ENCODE results near the gene SPATA3. TPM values are rescaled to one million over a fixed set of nuclear protein-coding genes. Genes with fewer than 3 reads are reported as not detected.

SPATA3 gene
- total RNA-seq, 1 donor from 2014 or later, result not detected

- no peaks in the 10 kb centered on the region for H3K36me3 Mint-ChIP-seq (ENCODE audit: unreplicated experiment)
- H3K9me3 Mint-ChIP-seq (ENCODE audit: unreplicated experiment), result no peaks in the 10 kb centered on the region
- H3K27me3 Mint-ChIP-seq (ENCODE audit: unreplicated experiment), result peaks cover 10% of the 10 kb centered on the region
- peak; percentile 98 for TF ChIP-seq CTCF (IDR thresholded peaks at IDR 0.05)
- H3K4me3 Mint-ChIP-seq (ENCODE audit: unreplicated experiment), result peak overlapping the region; percentile 85
- peaks cover 19% of the 10 kb centered on the region for H3K4me1 Mint-ChIP-seq (ENCODE audit: unreplicated experiment)
- DNase-seq (ENCODE audit: extremely low spot score, unreplicated experiment), result peak; percentile 94
- H3K27ac Mint-ChIP-seq (ENCODE audit: unreplicated experiment), result peak overlapping the region; percentile 74
These were observed 56.9 kb downstream of the SPATA3 start for GRCh38 chr2:231052494-231053451.

- no peaks in the 10 kb centered on the region for H3K9me3 Mint-ChIP-seq (ENCODE audit: unreplicated experiment)
- no peak overlapping the region for H3K27ac Mint-ChIP-seq (ENCODE audit: unreplicated experiment)
- H3K4me1 Mint-ChIP-seq (ENCODE audit: unreplicated experiment), result peaks cover 29% of the 10 kb centered on the region
- DNase-seq (ENCODE audit: extremely low spot score, unreplicated experiment), result no peak
- TF ChIP-seq CTCF (IDR thresholded peaks at IDR 0.05), result no peak
- H3K36me3 Mint-ChIP-seq (ENCODE audit: unreplicated experiment), result no peaks in the 10 kb centered on the region
- H3K27me3 Mint-ChIP-seq (ENCODE audit: unreplicated experiment), result peaks cover 10% of the 10 kb centered on the region
- no peak overlapping the region for H3K4me3 Mint-ChIP-seq (ENCODE audit: unreplicated experiment)
These were observed 57.9 kb downstream of the SPATA3 start for GRCh38 chr2:231053846-231054245.

- Mint-ChIP-seq H3K36me3 (ENCODE audit: unreplicated experiment) (peaks cover 2% of the 10 kb centered on the region), H3K27me3 (ENCODE audit: unreplicated experiment) (no peaks in the 10 kb centered on the region)
- peak; percentile 94 for TF ChIP-seq CTCF (IDR thresholded peaks at IDR 0.05)
These were observed 60.8 kb downstream of the SPATA3 start, which contains the start of gene PSMD1 for GRCh38 chr2:231056453-231057416. Gene PSMD1 (plus strand): TSS chr2:231056867. CDS start chr2:231057026, 159 bp downstream.

DNA sequence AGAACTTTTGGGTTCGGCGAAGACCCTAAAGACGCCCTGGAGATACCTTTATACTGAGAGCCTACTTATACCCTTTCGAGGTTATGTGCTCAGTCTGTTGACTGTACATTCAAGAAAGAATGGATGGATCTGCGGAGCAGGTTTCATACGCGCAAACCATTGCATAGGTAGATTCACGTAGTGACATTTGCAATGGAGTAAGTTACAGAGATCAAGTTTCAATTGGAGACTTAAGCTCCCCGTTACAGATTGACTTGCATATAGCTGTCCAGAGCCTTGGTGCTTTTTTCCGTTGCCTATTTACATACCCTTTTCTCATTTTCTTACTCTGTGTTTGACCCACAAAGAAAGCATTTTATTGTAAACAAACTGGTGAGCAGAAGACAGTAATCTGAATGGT, 61.7 kb downstream of the SPATA3 start:
- DNase-seq (ENCODE audit: extremely low spot score, unreplicated experiment), result no peak
- Mint-ChIP-seq H3K4me3 (ENCODE audit: unreplicated experiment) (peak overlapping the region; percentile 94), H3K27me3 (ENCODE audit: unreplicated experiment) (no peaks in the 10 kb centered on the region)

More at GRCh38 chr2:231056453-231057416, 60.8 kb downstream of the SPATA3 start, which contains the start of gene PSMD1:
- DNase-seq (ENCODE audit: extremely low spot score, unreplicated experiment), result peak; percentile 97
- H3K27ac Mint-ChIP-seq (ENCODE audit: unreplicated experiment), result peak within 1 kb of the TSS; percentile 100
- peak within 1 kb of the TSS; percentile 94 for H3K4me3 Mint-ChIP-seq (ENCODE audit: unreplicated experiment)
- H3K4me1 Mint-ChIP-seq (ENCODE audit: unreplicated experiment), result peaks cover 43% of the 10 kb centered on the region
- H3K9me3 Mint-ChIP-seq (ENCODE audit: unreplicated experiment), result no peaks in the 10 kb centered on the region

More for the DNA sequence above, 61.7 kb downstream of the SPATA3 start:
- TF ChIP-seq CTCF (IDR thresholded peaks at IDR 0.05), result no peak
- Mint-ChIP-seq H3K4me1 (ENCODE audit: unreplicated experiment) (peaks cover 41% of the 10 kb centered on the region), H3K36me3 (ENCODE audit: unreplicated experiment) (peaks cover 8% of the 10 kb centered on the region), H3K9me3 (ENCODE audit: unreplicated experiment) (no peaks in the 10 kb centered on the region), H3K27ac (ENCODE audit: unreplicated experiment) (peak overlapping the region; percentile 100)

Other genes starting within 250 kb of the SPATA3 start
- gene ITM2C, start 131.2 kb upstream of the SPATA3 start, total RNA-seq, result 503 and 526 TPM in 2 replicates
- gene GPR55, start 70.9 kb upstream of the SPATA3 start, total RNA-seq, result not detected in 2 replicates
- gene C2orf72, start 41.4 kb downstream of the SPATA3 start, total RNA-seq, result not detected in 2 replicates
- gene PSMD1, start 60.7 kb downstream of the SPATA3 start, total RNA-seq, result 108 and 112 TPM in 2 replicates
- 3.1 and 3.9 TPM in 2 replicates for gene HTR2B, start 128.9 kb downstream of the SPATA3 start, total RNA-seq
- gene ARMC9, start 202.5 kb downstream of the SPATA3 start, total RNA-seq, result 178 and 204 TPM in 2 replicates